SK-N-DZ (cell line): ENCODE data around the gene AKR1B15.
"Not testable (repeated sequence)": the region's sequence is repeated elsewhere in the genome, so short reads cannot be mapped to it uniquely, and the experiment has no call there.

Experiments used
- DNase-seq: peaks from one replicate; pipeline ENCODE4 v3.0.0-alpha.2; 2015; ENCODE audit warnings: low spot score

AKR1B15 gene

GRCh38 chr7:134532180-134532953 lies 16.5 kb upstream of the AKR1B15 start:
- no peak for DNase-seq

- no peak for DNase-seq
Measured at GRCh38 chr7:134532954-134533218, 16.0 kb upstream of the AKR1B15 start.

- DNase-seq, result no peak
Measured at GRCh38 chr7:134533288-134533771, 15.6 kb upstream of the AKR1B15 start.

GRCh38 chr7:134534633-134535032 lies 14.3 kb upstream of the AKR1B15 start:
- no peak for DNase-seq

GRCh38 chr7:134535272-134535918 lies 13.5 kb upstream of the AKR1B15 start:
- no peak for DNase-seq

GRCh38 chr7:134535919-134536299 lies 13.0 kb upstream of the AKR1B15 start:
- no peak for DNase-seq

- DNase-seq, result not testable (repeated sequence)
Measured at GRCh38 chr7:134536558-134536957, 12.4 kb upstream of the AKR1B15 start.

GRCh38 chr7:134537273-134537781 lies 11.6 kb upstream of the AKR1B15 start:
- DNase-seq, result not testable (repeated sequence)

GRCh38 chr7:134539380-134540004 lies 9.4 kb upstream of the AKR1B15 start:
- no peak for DNase-seq

GRCh38 chr7:134541501-134542194 lies 7.3 kb upstream of the AKR1B15 start:
- DNase-seq, result not testable (repeated sequence)

- DNase-seq, result no peak
Measured at GRCh38 chr7:134542195-134542771, 6.6 kb upstream of the AKR1B15 start.

- no peak for DNase-seq
Measured at GRCh38 chr7:134545380-134545779, 3.5 kb upstream of the AKR1B15 start.

- DNase-seq, result no peak
Measured at GRCh38 chr7:134545918-134546317, 3.0 kb upstream of the AKR1B15 start.

GRCh38 chr7:134546955-134547354 lies 2.0 kb upstream of the AKR1B15 start:
- DNase-seq, result peak; percentile 6

- DNase-seq, result peak; percentile 53
Measured at GRCh38 chr7:134547397-134548054, 1.4 kb upstream of the AKR1B15 start.

- DNase-seq, result no peak
Measured at GRCh38 chr7:134549366-134549765, 456 bp downstream of the AKR1B15 start.

GRCh38 chr7:134552105-134552504 lies 3.2 kb downstream of the AKR1B15 start:
- no peak for DNase-seq

- DNase-seq, result no peak
Measured at GRCh38 chr7:134553976-134554375, 5.1 kb downstream of the AKR1B15 start.

- no peak for DNase-seq
Measured at GRCh38 chr7:134554417-134554966, 5.6 kb downstream of the AKR1B15 start.

- no peak for DNase-seq
Measured at GRCh38 chr7:134557391-134557790, 8.5 kb downstream of the AKR1B15 start.

GRCh38 chr7:134558370-134558769 lies 9.5 kb downstream of the AKR1B15 start:
- no peak for DNase-seq
